CD14-positive monocyte (primary cell): ENCODE measurements around the gene NTPCR. TPM values are rescaled to one million over a fixed set of nuclear protein-coding genes. Genes with fewer than 3 reads are reported as not detected.

ENCODE experiments used
- DNase-seq, 3 donors: peaks; one replicate each; pipeline ENCODE4 v3.0.0-alpha.2; 2011 to 2022
- H2AFZ ChIP-seq: 2 replicates; pipeline ENCODE4 v1.6.0; 2012; ENCODE audit warnings: mild to moderate bottlenecking, low read depth, low read length, inconsistent platforms; ENCODE audit not compliant: insufficient read depth, poor library complexity, severe bottlenecking
- H3K27ac ChIP-seq, 2 donors: 1 replicate in 1 of 2; 2 replicates in 1 of 2; pipeline ENCODE4 v1.5.1; 2012 to 2013; ENCODE audit warnings: low read length in 2 of 2, control low read depth in 1 of 2, inconsistent platforms in 1 of 2, low read depth in 1 of 2, mild to moderate bottlenecking in 1 of 2
- H3K27me3 ChIP-seq, 2 donors: one replicate each; pipeline versions ENCODE4 v1.6.0 to v1.6.1; 2011 to 2013; ENCODE audit warnings: low read length in 2 of 2; ENCODE audit not compliant: control insufficient read depth in 2 of 2, insufficient read depth in 2 of 2
- H3K36me3 ChIP-seq, 2 donors: replicated peaks in 1 of 2; 1 replicate in 1 of 2; 2 replicates in 1 of 2; pipeline versions ENCODE4 v1.5.1 to v1.6.1; 2012 to 2013; ENCODE audit warnings: low read length in 2 of 2, control low read depth in 1 of 2, inconsistent platforms in 1 of 2, mild to moderate bottlenecking in 1 of 2; ENCODE audit not compliant: insufficient read depth in 2 of 2, control insufficient read depth in 1 of 2
- H3K4me1 ChIP-seq, 2 donors: 1 replicate in 1 of 2; 2 replicates in 1 of 2; pipeline versions ENCODE4 v1.5.1 to v1.6.1; 2012 to 2013; ENCODE audit warnings: low read length in 2 of 2, control low read depth in 1 of 2, inconsistent platforms in 1 of 2, mild to moderate bottlenecking in 1 of 2, moderate library complexity in 1 of 2; ENCODE audit not compliant: insufficient read depth in 2 of 2, control insufficient read depth in 1 of 2
- H3K4me2 ChIP-seq: replicated peaks from 2 replicates; pipeline ENCODE3; 2012; ENCODE audit warnings: low read length, moderate library complexity, mild to moderate bottlenecking; ENCODE audit not compliant: poor library complexity, severe bottlenecking; ENCODE audit errors: extremely low read depth
- H3K4me3 ChIP-seq, 3 experiments: fragments of 200-600 bp in 1 of 3; sonication (generic) in 1 of 3; replicated peaks in 1 of 3; 1 replicate in 2 of 3; 2 replicates in 1 of 3; pipeline ENCODE4 v1.5.1; 2011 to 2013; ENCODE audit warnings: low read length in 3 of 3, mild to moderate bottlenecking in 3 of 3, control low read depth in 2 of 3, low read depth in 2 of 3, inconsistent platforms in 1 of 3, moderate library complexity in 1 of 3
- H3K79me2 ChIP-seq: 2 replicates; pipeline ENCODE4 v1.6.0; 2012; ENCODE audit warnings: mild to moderate bottlenecking, control low read depth, inconsistent platforms, low read length, moderate library complexity; ENCODE audit not compliant: insufficient read depth
- H3K9ac ChIP-seq: 2 replicates; pipeline ENCODE4 v1.6.0; 2017; ENCODE audit warnings: low read length, mild to moderate bottlenecking; ENCODE audit not compliant: insufficient read depth, poor library complexity, severe bottlenecking
- H3K9me3 ChIP-seq, 2 donors: replicated peaks in 1 of 2; 1 replicate in 1 of 2; 2 replicates in 1 of 2; pipeline versions ENCODE4 v1.5.1 to v1.6.1; 2012 to 2013; ENCODE audit warnings: low read length in 2 of 2, control low read depth in 1 of 2; ENCODE audit not compliant: control insufficient read depth in 1 of 2, insufficient read depth in 1 of 2
- H4K20me1 ChIP-seq: 2 replicates; pipeline ENCODE4 v1.6.0; 2012; ENCODE audit warnings: mild to moderate bottlenecking, low read length, control low read depth, moderate library complexity; ENCODE audit not compliant: insufficient read depth
- H3K27ac Mint-ChIP-seq, 7 donors: one replicate each; pipeline ENCODE4 v1.8.0; 2020; ENCODE audit warnings: mild to moderate bottlenecking in 7 of 7, mixed read lengths in 7 of 7, moderate library complexity in 6 of 7, inconsistent platforms in 2 of 7
- H3K27me3 Mint-ChIP-seq, 3 donors: one replicate each; pipeline ENCODE4 v1.8.0; 2021 to 2022; ENCODE audit warnings: low read depth in 3 of 3, mild to moderate bottlenecking in 3 of 3, mixed read lengths in 3 of 3, moderate library complexity in 3 of 3, inconsistent platforms in 1 of 3
- H3K36me3 Mint-ChIP-seq, 2 donors: one replicate each; pipeline ENCODE4 v1.8.0; 2020; ENCODE audit warnings: mixed read lengths in 2 of 2, inconsistent platforms in 1 of 2, mild to moderate bottlenecking in 1 of 2
- H3K4me1 Mint-ChIP-seq: one replicate; pipeline ENCODE4 v1.8.0; 2020; ENCODE audit warnings: mild to moderate bottlenecking, mixed read lengths
- H3K4me3 Mint-ChIP-seq, 2 donors: one replicate each; pipeline ENCODE4 v1.8.0; 2020; ENCODE audit warnings: mild to moderate bottlenecking in 2 of 2, mixed read lengths in 2 of 2, moderate library complexity in 1 of 2
- H3K9me3 Mint-ChIP-seq, 7 donors: one replicate each; pipeline ENCODE4 v1.8.0; 2020 to 2022; ENCODE audit warnings: mixed read lengths in 7 of 7, mild to moderate bottlenecking in 6 of 7, moderate library complexity in 6 of 7, inconsistent platforms in 2 of 7
- CTCF ChIP-seq: fragments of 200-600 bp; IDR thresholded peaks from one replicate; pipeline ENCODE4 v1.8.0; 2022; ENCODE audit warnings: antibody characterized with exemption, mild to moderate bottlenecking
- WGBS: methylation state at CpG from one replicate; pipeline ENCODE4 v1.1.5; 2013; ENCODE audit warnings: missing lambda C conversion rate; ENCODE audit not compliant: insufficient coverage; 5-methylcytosine and 5-hydroxymethylcytosine counted together
- intact Hi-C, 2 donors: fragments of 100-400 bp; cut with micrococcal nuclease; formaldehyde crosslinking; loops; one replicate each; pipeline versions ENCODE4 v1.15.0 to v1.15.1; 2023
- polyA plus RNA-seq, 3 donors: library from polyadenylated mRNA; depleted of rRNA in 1 of 3; unstranded in 2 of 3; stranded (reverse) in 1 of 3; fragments of 300-500 nt in 2 of 3; fragments of >200 nt in 1 of 3; fragmentation: Illumina TruSeq in 2 of 3; gene quantifications; 1 replicate in 2 of 3; 2 replicates in 1 of 3; pipeline ENCODE4 v1.2.3, GENCODE V29; 2012 to 2021

The NTPCR gene
- polyA plus RNA-seq, 3 donors = 8.6 to 42.0 (median 31.7) TPM

GRCh38 chr1:232987774-232988140 lies 37.3 kb downstream of the NTPCR start:
- H3K27me3 ChIP-seq = no peaks in the 10 kb centered on the region
- no peaks in the 10 kb centered on the region for H4K20me1 ChIP-seq
- no peak overlapping the region for H3K27ac ChIP-seq
- Mint-ChIP-seq H3K4me3 (no peak overlapping the region), H3K9me3 (peaks cover 0 to 3% (median 0%) of the 10 kb centered on the region in 7 donors), H3K27ac (no peak overlapping the region), H3K36me3 (peaks cover 6 to 22% of the 10 kb centered on the region in 2 donors), H3K27me3 (peaks cover 0 to 2% (median 0%) of the 10 kb centered on the region in 3 donors), H3K4me1 (no peaks in the 10 kb centered on the region)
- no peak for DNase-seq
- H2AFZ ChIP-seq = no peak overlapping the region
- H3K79me2 ChIP-seq = no peaks in the 10 kb centered on the region
- intact Hi-C loops = no loop called here
- no peaks in the 10 kb centered on the region for H3K9me3 ChIP-seq
- TF ChIP-seq CTCF = no peak
- peaks cover 0 to 7% of the 10 kb centered on the region in 2 donors for H3K36me3 ChIP-seq
- WGBS = 95% methylated on average over 3 of the region's 13 CpGs
- H3K4me2 ChIP-seq = no peak overlapping the region
- H3K9ac ChIP-seq = no peak overlapping the region
- no peak overlapping the region for H3K4me3 ChIP-seq
- H3K4me1 ChIP-seq = no peaks in the 10 kb centered on the region

GRCh38 chr1:232988572-232989040 lies 38.2 kb downstream of the NTPCR start:
- Histone ChIP-seq H3K27ac (no peak overlapping the region), H3K4me2 (no peak overlapping the region), H3K27me3 (no peaks in the 10 kb centered on the region), H4K20me1 (no peaks in the 10 kb centered on the region), H3K9me3 (peaks cover 0 to 2% of the 10 kb centered on the region in 2 donors), H3K36me3 (peaks cover 0 to 3% of the 10 kb centered on the region in 2 donors), H3K4me3 (no peak overlapping the region), H3K4me1 (no peaks in the 10 kb centered on the region), H3K9ac (no peak overlapping the region), H3K79me2 (no peaks in the 10 kb centered on the region), H2AFZ (no peak overlapping the region)
- 91% methylated on average over 6 of the region's 8 CpGs for WGBS
- no peak for TF ChIP-seq CTCF
- Mint-ChIP-seq H3K4me3 (no peak overlapping the region), H3K9me3 (peaks cover 0 to 12% (median 4%) of the 10 kb centered on the region in 7 donors), H3K27me3 (peaks cover 0 to 2% (median 0%) of the 10 kb centered on the region in 3 donors), H3K36me3 (peaks cover 12 to 29% of the 10 kb centered on the region in 2 donors), H3K4me1 (no peaks in the 10 kb centered on the region), H3K27ac (no peak overlapping the region)
- intact Hi-C loops = no loop called here
- no peak for DNase-seq
